HG02798 (cell line): Measurements from ENCODE around the gene MAP2K6.
A peak's percentile ranks its signal among the peaks of the same experiment; 100 is the strongest.

Source experiments
- ATAC-seq: cut with Tn5 transposase; IDR thresholded peaks from one replicate; pipeline ENCODE4 v1.9.1; 2021; ENCODE audit warnings: mild to moderate bottlenecking; ENCODE audit not compliant: unreplicated experiment, poor library complexity

Gene MAP2K6

GRCh38 chr17:69561462-69561861 is 147.0 kb downstream of the MAP2K6 start:
- no peak for ATAC-seq

DNA sequence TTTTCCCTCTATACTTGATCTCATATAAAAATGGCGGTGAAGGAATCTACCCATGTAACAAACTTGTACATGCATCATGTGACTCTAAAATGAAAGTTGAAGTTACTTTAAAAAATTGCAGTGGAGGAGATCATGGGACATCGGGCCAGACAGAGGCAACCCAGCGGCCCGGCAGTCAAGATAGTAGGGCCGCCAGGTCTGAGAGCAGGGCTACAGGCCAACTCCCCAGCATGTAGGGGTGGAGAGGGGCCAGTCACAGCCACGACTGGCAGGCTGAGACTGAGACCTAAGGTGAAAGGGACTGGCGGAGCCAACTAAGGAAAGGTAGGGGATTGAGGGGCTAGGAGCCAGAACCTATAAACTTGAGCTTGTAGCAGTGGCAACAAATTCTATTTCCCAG is 150.9 kb downstream of the MAP2K6 start:
- no peak for ATAC-seq

GRCh38 chr17:69567130-69567529 is 152.6 kb downstream of the MAP2K6 start:
- ATAC-seq, result no peak

DNA sequence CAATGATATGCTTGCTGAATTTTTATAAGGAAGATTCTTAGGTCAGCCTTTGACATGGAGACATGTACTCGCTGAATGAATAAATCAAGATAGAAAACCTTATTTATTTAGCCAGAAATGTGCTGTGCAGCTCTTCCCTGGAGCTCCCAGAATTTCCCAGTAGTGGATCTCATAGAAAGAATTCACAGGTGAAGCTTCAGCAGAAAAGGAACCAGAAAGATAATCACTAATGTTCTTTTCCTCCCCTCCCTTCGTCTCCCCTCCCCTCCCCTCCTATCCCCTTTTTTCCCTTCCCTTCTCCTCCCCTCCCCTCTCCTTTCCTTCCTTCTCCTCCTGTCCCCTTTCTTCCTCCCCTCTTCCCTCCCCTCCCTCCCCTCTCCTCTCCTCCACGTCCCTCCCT is 158.2 kb downstream of the MAP2K6 start:
- no peak for ATAC-seq

DNA sequence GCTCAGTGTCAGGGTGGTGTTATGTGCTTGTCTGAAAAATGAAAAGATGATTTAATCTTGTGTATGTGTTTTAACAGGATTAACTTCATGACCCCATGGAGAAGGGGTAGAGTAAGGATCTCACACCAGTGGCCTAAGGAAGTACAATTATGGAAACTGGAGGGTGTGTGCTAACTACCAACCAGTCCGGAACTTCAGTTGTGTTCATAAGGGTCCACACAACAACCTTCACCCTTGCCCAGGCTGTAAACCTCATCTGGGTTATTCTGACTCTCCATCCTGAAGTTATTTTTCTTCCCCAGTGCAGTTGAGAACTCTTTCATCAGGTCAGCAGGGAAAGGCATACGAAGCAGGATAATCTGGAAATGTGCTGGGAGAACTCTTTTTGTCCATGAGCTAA is 158.9 kb downstream of the MAP2K6 start:
- no peak for ATAC-seq

- ATAC-seq, result no peak
Observed at GRCh38 chr17:69574257-69575197, 160.0 kb downstream of the MAP2K6 start.

GRCh38 chr17:69575346-69575761 is 160.9 kb downstream of the MAP2K6 start:
- no peak for ATAC-seq

DNA sequence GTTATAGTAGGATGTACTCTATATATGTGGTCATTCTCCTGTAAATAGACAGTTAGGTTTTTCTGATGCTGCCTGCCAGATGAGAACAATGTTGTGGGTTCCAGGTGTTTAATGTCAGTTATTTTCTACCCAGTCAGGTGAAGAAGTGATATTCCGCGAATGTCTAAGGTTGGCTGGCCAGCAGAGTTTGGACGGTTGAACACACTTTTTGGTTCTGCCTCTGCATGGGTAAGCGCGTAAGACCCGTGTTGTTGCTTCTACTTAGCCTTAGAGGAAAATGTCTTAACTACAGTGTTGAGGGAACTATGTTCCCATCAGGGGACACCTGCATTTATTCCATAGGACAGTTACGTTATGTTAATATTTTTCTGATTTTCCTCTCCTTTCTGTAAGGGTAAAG is 162.6 kb downstream of the MAP2K6 start:
- no peak for ATAC-seq

DNA sequence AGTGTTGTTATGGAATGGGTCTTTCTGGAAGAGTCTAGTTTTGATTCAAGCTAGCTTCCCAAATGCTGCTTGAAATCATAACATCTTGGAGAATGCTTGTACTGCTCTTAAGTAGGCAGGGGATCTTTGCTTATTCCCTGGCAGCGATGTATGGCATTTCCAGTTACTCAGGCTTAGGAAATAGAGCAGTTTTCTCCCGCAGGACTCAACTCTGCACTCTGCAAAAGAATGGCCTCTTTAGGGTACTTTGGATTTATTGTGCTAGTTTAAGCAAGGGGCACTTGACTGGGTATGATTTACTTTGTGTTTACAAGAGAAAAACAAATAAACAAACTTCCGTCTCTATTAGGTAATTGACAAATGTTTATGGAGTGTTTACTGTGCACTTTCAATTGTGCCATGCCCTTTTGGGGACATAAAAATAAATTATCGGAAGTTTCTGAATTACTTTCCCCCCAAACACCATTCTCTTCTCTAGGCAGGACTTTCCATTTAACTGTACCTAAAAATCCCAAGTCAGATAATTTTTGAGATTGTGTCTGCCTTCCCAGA is 164.0 kb downstream of the MAP2K6 start:
- ATAC-seq, result no peak

DNA sequence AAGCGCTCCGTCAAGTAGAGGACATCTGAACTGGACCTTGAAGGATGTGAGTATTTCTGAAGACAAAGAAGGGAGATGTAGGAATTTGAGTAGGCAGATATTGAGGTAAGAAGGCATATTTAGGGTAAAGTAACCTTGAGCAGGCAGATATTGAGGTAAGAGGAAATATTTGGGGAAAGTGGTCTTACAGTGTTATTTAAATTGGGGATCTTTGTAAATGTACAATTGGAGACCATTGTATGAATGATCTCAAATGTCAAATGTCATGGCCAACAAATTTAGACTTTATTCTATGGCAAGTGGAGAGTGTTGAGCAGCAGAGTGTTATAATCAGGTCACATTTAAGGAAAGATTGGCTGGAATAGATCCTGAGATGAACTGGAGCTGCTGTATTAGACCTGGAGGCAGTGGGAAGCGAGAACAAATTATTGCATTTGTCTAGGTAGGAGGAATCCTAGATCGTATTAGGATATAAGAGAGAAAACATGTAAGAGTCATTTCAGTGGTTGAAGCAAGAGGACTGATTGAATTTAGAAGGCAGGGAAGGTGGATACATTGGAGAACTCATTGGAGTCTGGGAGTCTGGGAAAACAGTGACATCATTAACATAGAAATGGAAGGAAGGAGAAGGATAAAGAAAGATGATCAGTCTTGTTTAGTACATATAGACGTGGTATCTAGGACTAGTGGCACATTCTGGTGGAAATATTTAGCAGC is 165.6 kb downstream of the MAP2K6 start:
- no peak for ATAC-seq

DNA sequence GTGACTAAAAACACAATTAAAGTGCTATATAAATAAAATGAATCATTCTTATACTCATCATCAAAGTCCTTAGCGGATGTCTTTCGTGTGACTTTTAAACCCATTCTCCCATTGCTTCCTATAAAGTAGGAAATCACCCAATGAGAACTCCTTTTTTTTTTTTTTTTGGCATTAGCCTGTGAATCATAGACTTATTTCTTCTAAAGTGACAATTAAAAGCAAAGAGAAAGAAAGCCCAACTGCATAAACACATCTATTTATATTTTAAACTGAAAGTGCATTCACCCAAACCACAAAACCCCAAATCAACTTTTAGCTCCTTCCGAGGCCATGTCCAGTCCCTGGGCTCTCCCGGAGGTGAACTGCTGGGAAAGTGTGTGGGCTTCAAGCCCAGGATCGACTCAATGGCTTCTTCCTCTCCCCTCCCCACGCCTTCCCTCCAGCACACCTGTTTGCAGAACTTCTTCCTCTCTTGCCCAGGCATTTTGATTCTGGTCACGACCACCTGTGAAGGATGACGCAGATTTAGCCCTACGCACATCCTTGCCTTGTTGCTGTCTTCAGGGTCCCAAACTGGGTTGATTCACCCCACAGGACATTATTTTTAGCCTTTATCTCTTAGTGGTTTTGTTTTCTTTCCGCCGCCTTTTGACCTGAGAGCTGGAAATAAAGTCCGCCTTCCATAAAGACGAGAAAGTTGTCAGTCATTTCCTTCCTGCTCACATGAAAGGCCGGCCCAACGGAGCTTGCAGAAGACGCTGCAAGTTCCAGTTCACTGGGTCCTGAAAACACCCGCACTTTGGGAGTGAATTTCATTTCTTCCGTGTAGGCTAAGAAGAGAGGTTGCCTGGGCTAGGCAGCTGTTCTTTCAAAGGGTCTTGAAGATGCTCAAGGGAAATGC is 166.8 kb downstream of the MAP2K6 start:
- peak; percentile 66 for ATAC-seq

GRCh38 chr17:69588316-69588715 is 173.8 kb downstream of the MAP2K6 start:
- no peak for ATAC-seq

DNA sequence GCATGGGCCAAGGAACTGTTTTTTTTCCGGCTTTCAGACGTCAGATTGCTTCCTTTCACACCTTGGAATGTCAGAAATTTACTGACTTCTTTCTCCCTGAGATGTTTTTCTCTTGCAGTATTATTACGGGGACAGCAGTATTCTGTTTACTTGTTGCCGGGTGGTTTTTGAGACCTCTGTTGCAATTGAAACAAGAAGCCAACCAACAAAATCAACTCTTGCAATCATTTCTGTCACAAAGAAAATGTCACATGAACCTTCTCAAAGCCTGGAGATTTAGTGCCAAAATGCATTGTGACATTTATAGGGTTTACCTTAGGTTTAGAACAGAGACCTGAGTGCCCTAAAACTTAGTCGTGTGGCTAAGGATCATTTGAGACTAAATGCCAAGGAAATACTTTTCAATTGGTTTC is 174.3 kb downstream of the MAP2K6 start:
- no peak for ATAC-seq

GRCh38 chr17:69590671-69591070 is 176.2 kb downstream of the MAP2K6 start:
- ATAC-seq, result no peak

- no peak for ATAC-seq
Observed at GRCh38 chr17:69592692-69593350, 178.3 kb downstream of the MAP2K6 start.

GRCh38 chr17:69593351-69593715 is 178.8 kb downstream of the MAP2K6 start:
- no peak for ATAC-seq

GRCh38 chr17:69593716-69594115 is 179.2 kb downstream of the MAP2K6 start:
- ATAC-seq, result no peak

DNA sequence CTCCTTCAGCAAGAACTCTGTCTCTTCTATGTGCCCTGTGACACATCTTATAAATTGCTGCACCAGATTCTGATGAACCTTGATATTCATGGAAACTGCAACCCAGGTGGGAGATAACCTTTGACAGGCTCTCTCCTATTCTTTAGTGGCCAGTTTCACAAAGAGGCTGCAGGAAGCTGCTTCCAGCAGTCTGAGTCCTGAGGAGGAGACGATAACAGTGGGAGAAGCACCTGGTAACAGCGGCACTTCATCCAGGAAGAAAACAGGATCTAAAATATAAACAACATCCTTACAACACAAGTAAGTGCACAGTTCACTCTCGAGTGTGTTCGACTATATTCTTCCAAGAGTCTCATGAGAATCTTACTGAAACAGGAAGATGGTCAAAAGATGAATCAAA is 180.1 kb downstream of the MAP2K6 start:
- ATAC-seq, result no peak

GRCh38 chr17:69596141-69596540 is 181.6 kb downstream of the MAP2K6 start:
- no peak for ATAC-seq
